Testis (tissue), 2 donors: ENCODE results near the gene MDP1.

Experiments used
- POLR2A ChIP-seq: fragments of 450-650 bp; IDR thresholded peaks from one replicate; pipeline ENCODE4 v1.6.1; 2017; ENCODE audit warnings: antibody characterized with exemption, mild to moderate bottlenecking, moderate library complexity
- TF ChIP-seq, protein P1 (sequence below), 3 experiments: fragments of 450-650 bp in 2 of 3; fragments of 200-600 bp in 1 of 3; sonication (generic) in 1 of 3; IDR thresholded peaks; one replicate each; pipeline ENCODE4 v1.5.1; 2016 to 2019; ENCODE audit warnings: antibody characterized with exemption in 3 of 3, mild to moderate bottlenecking in 2 of 3, moderate library complexity in 1 of 3

GRCh38 chr14:24255438-24255837 is 39.6 kb upstream of the MDP1 start:
- TF ChIP-seq, protein P1, sequence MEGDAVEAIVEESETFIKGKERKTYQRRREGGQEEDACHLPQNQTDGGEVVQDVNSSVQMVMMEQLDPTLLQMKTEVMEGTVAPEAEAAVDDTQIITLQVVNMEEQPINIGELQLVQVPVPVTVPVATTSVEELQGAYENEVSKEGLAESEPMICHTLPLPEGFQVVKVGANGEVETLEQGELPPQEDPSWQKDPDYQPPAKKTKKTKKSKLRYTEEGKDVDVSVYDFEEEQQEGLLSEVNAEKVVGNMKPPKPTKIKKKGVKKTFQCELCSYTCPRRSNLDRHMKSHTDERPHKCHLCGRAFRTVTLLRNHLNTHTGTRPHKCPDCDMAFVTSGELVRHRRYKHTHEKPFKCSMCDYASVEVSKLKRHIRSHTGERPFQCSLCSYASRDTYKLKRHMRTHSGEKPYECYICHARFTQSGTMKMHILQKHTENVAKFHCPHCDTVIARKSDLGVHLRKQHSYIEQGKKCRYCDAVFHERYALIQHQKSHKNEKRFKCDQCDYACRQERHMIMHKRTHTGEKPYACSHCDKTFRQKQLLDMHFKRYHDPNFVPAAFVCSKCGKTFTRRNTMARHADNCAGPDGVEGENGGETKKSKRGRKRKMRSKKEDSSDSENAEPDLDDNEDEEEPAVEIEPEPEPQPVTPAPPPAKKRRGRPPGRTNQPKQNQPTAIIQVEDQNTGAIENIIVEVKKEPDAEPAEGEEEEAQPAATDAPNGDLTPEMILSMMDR (IDR thresholded peaks at IDR 0.05): no peak
- no peak for TF ChIP-seq POLR2A
